DOHH2 (cell line): ENCODE measurements around the gene UPF3B.

Experiments used
- CTCF ChIP-seq: fragments of 200-600 bp; sonication (generic); IDR thresholded peaks from one replicate; pipeline ENCODE4 v1.5.1; 2014; ENCODE audit warnings: antibody characterized with exemption, mild to moderate bottlenecking, low read depth, low read length; ENCODE audit not compliant: poor library complexity, severe bottlenecking
- EZH2phosphoT487 ChIP-seq: fragments of 200-600 bp; sonication (generic); IDR thresholded peaks from 2 replicates; pipeline ENCODE4 v1.6.1; 2017; ENCODE audit warnings: borderline replicate concordance, mild to moderate bottlenecking, antibody characterized with exemption, low read length, moderate library complexity, mixed read lengths

GRCh38 chrX:119871599-119872395 lies 19.0 kb upstream of the UPF3B start, which contains the start of the genes NDUFA1 and RNF113A:
- no peak for TF ChIP-seq EZH2phosphoT487
- TF ChIP-seq CTCF: no peak
